Fibroblast of skin of back (primary cell): ENCODE data around the gene NTMT1.
"Not testable (repeated sequence)": the region's sequence is repeated elsewhere in the genome, so short reads cannot be mapped to it uniquely, and the experiment has no call there.

ENCODE experiments used
- DNase-seq: peaks from one replicate; pipeline ENCODE4 v3.0.0-alpha.2; 2013

NTMT1 gene

GRCh38 chr9:129655154-129655553 lies 29.2 kb downstream of the NTMT1 start:
- DNase-seq = no peak

GRCh38 chr9:129655696-129656095 lies 29.7 kb downstream of the NTMT1 start:
- DNase-seq = no peak

- peak; percentile 96 for DNase-seq
Measured at GRCh38 chr9:129656795-129657390, 30.9 kb downstream of the NTMT1 start.

- no peak for DNase-seq
Measured at GRCh38 chr9:129661029-129661428, 35.1 kb downstream of the NTMT1 start.

- not testable (repeated sequence) for DNase-seq
Measured at GRCh38 chr9:129662239-129662638, 36.3 kb downstream of the NTMT1 start.

- peak; percentile 49 for DNase-seq
Measured at GRCh38 chr9:129664746-129665388, 38.9 kb downstream of the NTMT1 start.

GRCh38 chr9:129665389-129665775 lies 39.4 kb downstream of the NTMT1 start, which contains the start of gene PRRX2:
TSS of gene PRRX2 (plus strand) at chr9:129665647. CDS start at chr9:129665868, 221 bp downstream.
- DNase-seq = peak; percentile 84

- no peak for DNase-seq
Measured at GRCh38 chr9:129665814-129666520, 40.0 kb downstream of the NTMT1 start.

- DNase-seq = no peak
Measured at GRCh38 chr9:129666575-129666974, 40.6 kb downstream of the NTMT1 start.

- no peak for DNase-seq
Measured at GRCh38 chr9:129667378-129667777, 41.4 kb downstream of the NTMT1 start.

- DNase-seq = no peak
Measured at GRCh38 chr9:129667850-129668249, 41.9 kb downstream of the NTMT1 start.

GRCh38 chr9:129669141-129669718 lies 43.3 kb downstream of the NTMT1 start:
- DNase-seq = peak; percentile 95

- DNase-seq = peak; percentile 65
Measured at GRCh38 chr9:129669946-129670345, 44.0 kb downstream of the NTMT1 start.

GRCh38 chr9:129671065-129671464 lies 45.1 kb downstream of the NTMT1 start:
- no peak for DNase-seq

GRCh38 chr9:129671519-129671918 lies 45.6 kb downstream of the NTMT1 start:
- no peak for DNase-seq

GRCh38 chr9:129672702-129673101 lies 46.7 kb downstream of the NTMT1 start:
- no peak for DNase-seq

- no peak for DNase-seq
Measured at GRCh38 chr9:129673602-129674001, 47.6 kb downstream of the NTMT1 start.

- no peak for DNase-seq
Measured at GRCh38 chr9:129674229-129674628, 48.3 kb downstream of the NTMT1 start.

GRCh38 chr9:129675620-129676019 lies 49.7 kb downstream of the NTMT1 start:
- DNase-seq = no peak

GRCh38 chr9:129676287-129676686 lies 50.3 kb downstream of the NTMT1 start:
- DNase-seq = no peak

- DNase-seq = peak; percentile 90
Measured at GRCh38 chr9:129676975-129677374, 51.0 kb downstream of the NTMT1 start.

- peak; percentile 69 for DNase-seq
Measured at GRCh38 chr9:129677456-129677855, 51.5 kb downstream of the NTMT1 start.

- no peak for DNase-seq
Measured at GRCh38 chr9:129678844-129679243, 52.9 kb downstream of the NTMT1 start.
